NCI-H1092 (cell line): ENCODE measurements around the gene ERC2.
"Not testable (repeated sequence)": the region's sequence is repeated elsewhere in the genome, so short reads cannot be mapped to it uniquely, and the experiment has no call there.

ENCODE experiments used
- DNase-seq: peaks from one replicate; lab custom pipeline; 2025; lab: John Stamatoyannopoulos, UW

Gene ERC2

DNA sequence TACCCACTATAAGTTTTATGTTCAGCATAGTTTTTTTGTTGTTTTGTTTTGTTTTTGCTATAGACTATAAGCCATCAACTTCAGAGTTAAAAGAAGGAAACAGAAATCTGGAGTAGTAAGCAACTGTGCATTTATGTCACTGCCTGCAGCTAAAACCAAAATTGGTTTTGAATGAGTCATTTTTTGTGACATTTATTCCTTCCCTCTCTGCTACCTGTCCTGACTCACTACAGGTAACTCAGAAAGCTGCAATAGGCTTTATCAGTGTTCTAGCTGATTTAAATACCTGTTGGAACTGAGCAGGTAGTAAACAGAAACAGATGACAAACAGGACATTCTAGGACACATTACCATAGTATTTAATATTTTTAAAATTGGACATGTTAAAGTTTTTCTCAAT is 587.9 kb downstream of the ERC2 start:
- no peak for DNase-seq

DNA sequence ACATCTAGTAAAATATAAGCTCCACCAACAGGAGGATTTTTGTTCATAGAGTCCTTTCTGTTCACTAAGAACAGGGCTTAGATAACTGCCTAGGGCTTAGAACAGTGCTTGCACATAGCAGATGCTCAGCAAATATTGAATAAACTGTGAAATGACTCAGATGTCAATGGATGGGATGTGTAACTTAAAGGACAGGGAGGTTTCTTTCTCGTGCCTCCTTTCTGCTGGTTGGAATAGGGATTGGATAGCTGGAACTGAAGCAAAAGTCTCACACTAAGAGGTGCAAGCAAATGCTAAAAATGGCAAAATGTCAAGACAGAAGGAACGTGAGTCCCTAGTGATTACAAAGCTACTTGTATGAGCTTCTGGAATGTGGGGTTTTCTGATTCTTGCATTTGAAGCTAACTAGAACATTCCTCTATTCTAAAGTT is 588.4 kb downstream of the ERC2 start:
- DNase-seq, result no peak

DNA sequence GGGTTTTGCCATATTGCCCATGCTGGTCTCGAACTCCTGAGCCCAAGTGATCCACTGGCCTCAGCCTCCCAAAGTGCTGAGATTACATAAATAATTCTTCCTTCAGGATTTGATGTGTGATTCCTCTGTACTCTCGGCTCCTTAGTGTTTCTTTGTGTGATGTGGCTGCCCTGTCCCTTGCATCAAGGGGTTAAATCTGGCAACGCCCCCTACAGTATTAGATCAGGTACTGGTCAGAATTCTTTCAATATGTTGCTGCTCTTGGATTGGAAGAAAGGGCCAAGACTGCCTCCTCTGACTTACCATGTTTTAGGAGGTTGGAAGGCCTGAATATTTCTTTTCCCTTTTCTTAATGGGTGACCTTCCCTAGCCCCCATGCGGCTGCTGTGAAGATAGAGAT is 590.6 kb downstream of the ERC2 start:
- no peak for DNase-seq

DNA sequence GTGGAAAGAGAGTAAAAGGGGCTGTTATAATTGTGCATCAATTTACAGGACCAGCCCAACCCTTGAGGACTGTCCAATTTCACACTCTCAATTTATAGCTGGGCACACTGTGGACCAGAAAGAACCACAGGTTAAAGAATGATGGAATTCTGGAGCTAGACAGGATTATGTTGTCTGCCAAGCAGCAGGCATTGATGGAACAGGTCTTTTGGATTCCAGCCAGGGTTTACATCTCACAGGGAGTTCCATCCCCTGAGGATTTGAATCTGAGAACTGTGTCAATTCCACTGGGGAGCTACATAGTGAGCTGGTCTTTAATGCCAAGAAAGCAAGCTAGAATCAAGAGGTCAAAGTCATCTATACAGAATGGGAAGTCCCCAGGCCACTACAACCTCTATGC is 591.7 kb downstream of the ERC2 start:
- no peak for DNase-seq

GRCh38 chr3:55875113-55875512 is 593.2 kb downstream of the ERC2 start:
- DNase-seq, result no peak

DNA sequence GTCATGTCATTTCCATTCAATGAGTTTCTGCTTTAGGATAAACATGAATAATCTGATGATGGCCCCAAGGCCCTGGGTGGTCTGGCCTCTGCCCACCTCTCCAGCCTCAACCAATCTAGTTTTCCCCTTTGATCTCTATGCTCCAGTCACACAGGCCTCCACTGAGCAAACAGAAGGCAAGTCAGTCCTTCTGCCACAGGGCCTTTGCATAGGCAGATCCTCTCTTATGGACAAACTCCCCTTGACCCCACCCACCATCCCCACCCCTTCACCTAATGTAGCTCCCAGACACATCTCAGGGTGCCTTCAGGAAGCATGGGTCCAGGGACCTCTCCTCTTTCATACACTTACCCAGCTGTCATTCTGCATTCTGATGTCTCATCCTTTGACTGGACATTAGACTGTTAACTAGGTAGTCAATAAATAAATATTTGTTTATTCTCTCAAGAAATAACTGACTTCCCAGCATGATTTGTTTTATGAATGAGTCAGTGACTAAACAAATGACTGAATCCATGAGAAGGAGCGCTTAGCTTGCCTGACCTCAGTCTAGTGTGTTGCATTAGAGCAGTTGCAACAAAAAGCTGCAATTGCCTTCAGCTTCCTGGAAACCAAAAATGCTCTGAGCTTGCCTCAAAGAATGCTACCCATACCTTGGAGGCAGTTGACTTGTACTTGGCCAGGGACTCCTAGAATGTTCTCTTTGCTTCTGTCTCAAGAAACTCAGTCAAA is 594.6 kb downstream of the ERC2 start:
- DNase-seq, result no peak

- DNase-seq, result no peak
Measured at GRCh38 chr3:55870594-55870993, 597.7 kb downstream of the ERC2 start.

GRCh38 chr3:55868347-55868746 is 599.9 kb downstream of the ERC2 start:
- DNase-seq, result no peak

DNA sequence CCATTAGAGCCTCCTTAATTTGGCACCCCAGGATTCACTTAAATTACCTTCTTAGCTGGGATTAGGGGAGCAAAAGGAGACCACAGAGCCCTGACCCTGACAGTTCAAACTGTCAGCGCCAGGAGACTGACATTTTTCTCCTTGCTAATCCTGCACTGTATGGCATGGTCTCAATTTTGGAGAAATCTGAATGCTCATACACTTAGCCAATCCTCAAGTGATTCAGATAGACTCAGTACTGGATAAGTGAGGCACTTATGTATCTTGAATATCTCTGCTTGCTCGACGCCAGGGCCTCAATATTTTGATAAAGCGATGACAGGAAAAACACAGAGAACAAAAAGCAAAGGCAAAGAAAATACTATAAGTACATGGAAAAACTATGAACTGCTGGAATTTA is 605.2 kb downstream of the ERC2 start:
- DNase-seq, result no peak

DNA sequence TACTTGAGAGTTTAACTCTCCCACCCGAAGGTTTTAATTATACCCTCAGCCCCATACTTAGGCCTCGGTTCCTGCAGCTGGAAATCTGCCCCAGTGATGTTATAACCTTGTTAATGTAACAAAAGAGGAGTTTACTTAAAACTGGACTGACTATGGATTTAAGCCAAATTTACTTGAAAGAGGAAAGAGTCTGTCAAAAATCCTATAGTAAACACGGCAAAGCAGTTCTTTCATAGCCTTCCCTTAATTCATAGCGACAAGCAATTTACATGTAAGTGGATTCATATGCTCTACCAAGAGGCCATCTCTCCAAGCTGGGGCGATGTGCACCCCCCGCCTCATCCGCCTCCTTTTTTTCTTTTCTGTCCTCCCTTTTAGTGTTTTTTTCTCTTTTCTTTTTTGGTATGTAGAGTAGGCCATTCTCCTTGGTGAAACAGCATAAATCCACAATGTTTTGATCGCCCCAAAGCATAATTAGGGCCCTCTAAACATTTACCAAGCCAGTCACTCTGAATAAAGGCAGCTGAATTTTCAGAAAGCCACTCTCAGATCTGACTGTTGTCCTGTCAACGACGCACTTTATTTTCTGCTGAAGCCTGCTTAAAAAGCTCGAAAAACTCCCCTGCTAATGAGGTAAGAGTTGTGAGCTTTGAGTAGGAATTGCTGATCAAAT is 608.1 kb downstream of the ERC2 start:
- DNase-seq, result peak; percentile 10

- DNase-seq, result no peak
Measured at GRCh38 chr3:55859305-55859704, 609.0 kb downstream of the ERC2 start.

DNA sequence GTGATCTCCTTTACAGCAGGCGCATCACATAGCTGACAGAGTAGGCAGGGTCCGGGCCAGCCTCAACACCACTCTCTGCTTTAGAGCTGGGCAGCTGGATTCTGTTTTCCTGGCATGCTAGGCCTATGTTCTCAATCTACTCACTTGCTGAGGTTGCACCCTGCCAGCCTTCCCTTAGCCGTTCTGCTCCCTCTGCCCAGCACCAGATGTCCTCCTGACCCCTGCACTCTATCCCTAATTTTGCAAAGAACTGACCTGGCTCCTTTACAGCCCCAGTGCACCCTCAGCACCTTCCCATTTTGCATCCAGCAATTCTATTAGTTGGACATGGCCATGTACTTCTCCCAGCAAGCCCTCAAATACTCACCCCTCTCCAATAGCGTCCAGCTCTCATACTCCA is 609.5 kb downstream of the ERC2 start:
- no peak for DNase-seq

DNA sequence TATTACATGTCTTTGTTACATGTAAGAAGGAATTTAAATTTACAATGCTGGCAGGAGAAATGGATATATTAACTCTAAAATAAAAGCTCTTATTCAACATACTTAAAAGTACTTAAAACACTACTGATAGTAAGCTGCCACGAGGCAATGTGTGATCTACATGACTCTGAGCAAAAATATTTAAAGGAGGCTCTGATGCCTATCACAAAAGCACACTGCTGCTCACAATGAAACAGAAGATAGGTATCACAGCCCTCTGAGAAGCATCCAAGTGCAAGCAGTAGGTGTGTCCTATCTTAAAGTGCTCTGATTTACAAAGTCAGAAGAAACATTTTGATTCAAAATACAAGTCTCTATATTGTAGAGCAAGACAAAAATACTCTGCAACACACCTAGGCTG is 610.0 kb downstream of the ERC2 start:
- DNase-seq, result no peak

- DNase-seq, result no peak
Measured at GRCh38 chr3:55857633-55858032, 610.6 kb downstream of the ERC2 start.

DNA sequence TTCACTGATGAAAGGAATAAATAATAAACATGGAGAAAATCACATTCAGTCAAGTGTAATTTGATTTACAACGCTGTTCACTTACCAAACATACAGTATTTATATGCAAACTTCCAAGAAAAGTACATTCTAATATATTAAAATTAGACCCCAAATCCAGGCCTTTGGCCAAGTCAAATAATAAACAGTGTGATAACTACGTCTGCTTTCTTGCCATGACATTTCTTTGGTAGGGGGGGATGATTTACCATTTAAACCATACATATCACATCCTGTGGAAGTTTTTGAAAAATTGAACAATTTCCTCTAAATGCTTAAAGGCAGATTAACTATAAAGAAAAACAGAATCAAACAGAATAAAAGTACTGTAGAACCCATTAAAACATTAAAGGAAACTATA is 613.0 kb downstream of the ERC2 start:
- DNase-seq, result no peak

- no peak for DNase-seq
Measured at GRCh38 chr3:55854494-55854893, 613.8 kb downstream of the ERC2 start.

DNA sequence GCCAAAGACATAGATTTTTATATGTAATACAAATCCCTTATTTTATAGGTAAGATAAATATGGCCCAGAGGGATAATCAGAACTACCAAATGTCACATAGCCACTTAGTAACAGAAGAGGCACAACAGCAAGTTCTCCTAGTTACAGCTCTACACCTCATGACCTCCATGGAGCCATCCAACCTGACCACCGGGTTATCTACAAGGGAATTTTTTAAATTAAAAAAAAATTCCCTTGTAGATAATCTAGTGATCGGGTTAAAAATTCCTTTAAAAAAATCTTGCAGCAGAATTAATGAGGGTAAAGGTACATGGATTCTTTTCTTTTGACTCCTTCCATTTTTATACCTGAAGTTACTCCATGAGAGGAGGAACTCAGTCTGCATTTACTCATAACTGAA is 615.9 kb downstream of the ERC2 start:
- DNase-seq, result no peak

- DNase-seq, result no peak
Measured at GRCh38 chr3:55842204-55842603, 626.1 kb downstream of the ERC2 start.

- DNase-seq, result not testable (repeated sequence)
Measured at GRCh38 chr3:55831876-55832275, 636.4 kb downstream of the ERC2 start.

- no peak for DNase-seq
Measured at GRCh38 chr3:55828712-55829111, 639.6 kb downstream of the ERC2 start.

DNA sequence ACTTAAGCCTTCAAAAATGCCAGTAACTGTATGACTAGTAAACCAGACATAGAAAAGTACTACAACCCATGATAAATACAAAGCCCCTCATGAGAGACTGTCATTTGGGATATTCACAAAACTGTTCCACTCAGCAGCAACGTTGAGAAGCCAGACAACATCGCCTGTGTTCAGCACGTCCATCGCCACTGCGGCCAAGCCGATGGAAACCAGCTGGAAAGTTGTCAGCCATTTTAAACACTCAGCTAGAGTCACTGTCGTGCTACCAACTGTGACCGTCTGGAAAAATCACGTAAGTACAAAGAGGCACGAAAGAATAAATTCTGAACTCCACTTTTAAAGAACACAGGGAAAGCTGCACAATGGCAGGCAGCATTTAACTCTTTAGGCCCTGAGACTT is 640.5 kb downstream of the ERC2 start:
- DNase-seq, result no peak

DNA sequence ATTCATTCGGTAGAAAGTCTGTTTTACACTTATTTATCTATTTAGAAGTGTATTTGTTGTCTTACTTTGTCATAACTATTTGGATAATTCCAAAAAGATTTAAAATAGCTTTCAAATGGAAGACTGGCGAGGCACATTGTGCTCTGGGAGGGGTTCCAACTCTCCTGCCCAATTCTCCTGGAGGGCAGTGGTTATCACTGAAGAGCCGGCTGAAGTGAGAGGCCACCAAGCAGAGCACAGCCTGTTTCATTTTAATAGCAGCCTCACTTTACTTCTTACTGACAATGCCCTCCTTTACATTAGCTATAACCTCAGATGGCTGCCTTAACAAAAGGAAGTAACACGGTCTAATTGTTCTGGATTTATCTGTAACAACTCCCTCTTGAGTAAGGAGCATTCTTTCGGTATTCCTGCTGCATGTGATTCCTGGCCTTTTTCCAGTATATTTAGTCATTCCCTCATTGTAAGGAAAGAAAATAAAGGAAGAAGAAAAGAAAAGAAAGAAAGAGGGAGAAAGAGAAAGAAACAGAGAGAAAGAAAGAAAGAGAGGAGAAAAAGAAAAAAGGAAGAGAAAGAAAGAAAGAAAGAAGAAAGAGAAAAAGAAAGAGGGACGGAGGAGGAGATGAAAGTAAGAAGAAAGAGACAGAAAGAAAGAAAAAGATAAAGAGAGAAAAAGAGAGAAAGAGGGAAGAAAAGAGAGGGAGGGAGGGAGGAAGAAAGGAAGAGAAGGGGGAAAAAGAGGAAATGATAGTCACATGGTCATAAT is 641.4 kb downstream of the ERC2 start:
- no peak for DNase-seq

- no peak for DNase-seq
Measured at GRCh38 chr3:55826097-55826496, 642.2 kb downstream of the ERC2 start.
